ENCODE data around the gene GPR132. TPM values are rescaled to one million over a fixed set of nuclear protein-coding genes. Genes with fewer than 3 reads are reported as not detected.
A peak's percentile ranks its signal among the peaks of the same experiment; 100 is the strongest.

Gene GPR132
- total and polyA plus RNA-seq, 10 of the 15 experiments (the other 5 are each of a cell fraction or from before 2014, with no cell fraction given), result 1.9 to 49.3 (median 20.4) TPM

DNA sequence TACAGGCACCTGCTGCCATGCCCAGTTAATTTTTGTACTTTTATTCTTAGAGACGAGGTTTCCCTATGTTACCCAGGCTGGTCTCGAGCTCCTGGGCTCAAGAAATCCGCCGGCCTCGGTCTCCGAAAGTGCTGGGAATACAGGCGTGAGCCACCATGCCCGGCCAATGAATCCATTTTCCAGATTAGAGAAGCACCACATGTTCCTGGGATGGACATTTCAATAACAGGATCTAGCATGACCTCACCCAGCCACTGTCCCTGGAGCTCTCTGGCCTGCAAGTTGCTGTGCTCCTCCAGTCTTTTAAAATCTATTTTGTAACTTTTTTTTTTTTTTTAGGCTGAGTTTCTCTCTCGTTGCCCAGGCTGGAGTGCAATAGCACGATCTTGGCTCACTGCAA is 2.2 kb downstream of the GPR132 start:
- TF ChIP-seq IKZF1 (conservative IDR thresholded peaks at IDR 0.05), result no peak
- TF ChIP-seq TAF1 (IDR thresholded peaks at IDR 0.05; ENCODE audit: borderline replicate concordance, low read depth, low read length), result no peak
- TF ChIP-seq NBN (IDR thresholded peaks at IDR 0.05), result no peak
- no peak for TF ChIP-seq FOXK2 (IDR thresholded peaks at IDR 0.05)
- TF ChIP-seq SIX5 (IDR thresholded peaks at IDR 0.05; ENCODE audit: low read depth, low read length, severe bottlenecking), result no peak
- TF ChIP-seq NR2F1 (conservative IDR thresholded peaks at IDR 0.05), result no peak
- TF ChIP-seq, protein P1, sequence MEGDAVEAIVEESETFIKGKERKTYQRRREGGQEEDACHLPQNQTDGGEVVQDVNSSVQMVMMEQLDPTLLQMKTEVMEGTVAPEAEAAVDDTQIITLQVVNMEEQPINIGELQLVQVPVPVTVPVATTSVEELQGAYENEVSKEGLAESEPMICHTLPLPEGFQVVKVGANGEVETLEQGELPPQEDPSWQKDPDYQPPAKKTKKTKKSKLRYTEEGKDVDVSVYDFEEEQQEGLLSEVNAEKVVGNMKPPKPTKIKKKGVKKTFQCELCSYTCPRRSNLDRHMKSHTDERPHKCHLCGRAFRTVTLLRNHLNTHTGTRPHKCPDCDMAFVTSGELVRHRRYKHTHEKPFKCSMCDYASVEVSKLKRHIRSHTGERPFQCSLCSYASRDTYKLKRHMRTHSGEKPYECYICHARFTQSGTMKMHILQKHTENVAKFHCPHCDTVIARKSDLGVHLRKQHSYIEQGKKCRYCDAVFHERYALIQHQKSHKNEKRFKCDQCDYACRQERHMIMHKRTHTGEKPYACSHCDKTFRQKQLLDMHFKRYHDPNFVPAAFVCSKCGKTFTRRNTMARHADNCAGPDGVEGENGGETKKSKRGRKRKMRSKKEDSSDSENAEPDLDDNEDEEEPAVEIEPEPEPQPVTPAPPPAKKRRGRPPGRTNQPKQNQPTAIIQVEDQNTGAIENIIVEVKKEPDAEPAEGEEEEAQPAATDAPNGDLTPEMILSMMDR (IDR thresholded peaks at IDR 0.05 in 2 of 3, conservative IDR thresholded peaks at IDR 0.05 in 1 of 3; ENCODE audit: control insufficient read depth in 2 of 3, extremely low read depth in 1 of 3, insufficient read depth in 1 of 3, low read depth in 3 of 3, low read length in 3 of 3), result no peak
- no peak for TF ChIP-seq SPI1 (IDR thresholded peaks at IDR 0.05; ENCODE audit: borderline replicate concordance, insufficient read depth, low read depth, low read length)
- TF ChIP-seq RAD21 (IDR thresholded peaks at IDR 0.05; ENCODE audit: insufficient read depth, low read depth, low read length), result no peak
- no peak for TF ChIP-seq ETV6 (conservative IDR thresholded peaks at IDR 0.05 in 1 of 2, IDR thresholded peaks at IDR 0.05 in 1 of 2; ENCODE audit: borderline replicate concordance in 1 of 2, low read depth in 1 of 2)
- no peaks in the 10 kb centered on the region for H3K9me3 ChIP-seq (replicated peaks; ENCODE audit: control insufficient read depth, insufficient read depth, low read length)
- ChIA-PET RAD21 (ENCODE audit: unreplicated experiment) (interaction anchor here (0.8 to 5.3 kb wide), 7 partner anchors 10 to 140 kb away, joined by 3 to 27 read pairs (median 6); partner anchors contain the start of gene CDCA4), POLR2A (interaction anchor here (0.6 to 3.1 kb wide), 9 partner anchors 9 to 1705 kb away, joined by 3 to 16 read pairs (median 4); partner anchors contain the start of gene CDCA4), CTCF (interaction anchor here (0.7 to 11.9 kb wide), 6 partner anchors 8 to 251 kb away, joined by 3 to 114 read pairs (median 6); partner anchors contain the start of gene PACS2), SMC1A (ENCODE audit: uncharacterized antibody, unreplicated experiment) (interaction anchor here (0.8 to 7.8 kb wide), 4 partner anchors 12 to 37 kb away, joined by 3 to 47 read pairs (median 14); no protein-coding TSS in a partner anchor)
- H3K4me1 ChIP-seq (ENCODE audit: control insufficient read depth, insufficient read depth, low read length), result peaks cover 58% of the 10 kb centered on the region
- FAIRE-seq (no peak), ATAC-seq (no peak), DNase-seq (ENCODE audit: low read depth, low spot score) (no peak)
- WGBS (ENCODE audit: insufficient coverage, insufficient replicate concordance, low lambda C conversion rate, missing lambda C conversion rate), result 0% methylated on average over 10 of the region's 10 CpGs
- no TSS peak for BruUV-seq (replicated peaks)
- H3K36me3 ChIP-seq (ENCODE audit: control insufficient read depth in 2 of 2, insufficient read depth in 2 of 2, low read length in 1 of 2), result peaks cover 1 to 9% of the 10 kb centered on the region in 2 experiments; a peak in 3 of 4 replicates
- peaks cover 14% of the 10 kb centered on the region for H4K20me1 ChIP-seq (ENCODE audit: control insufficient read depth, insufficient read depth)
- H3K9ac ChIP-seq (ENCODE audit: control insufficient read depth, insufficient read depth, low read length), result peak overlapping the region; percentile 84
- H3K27me3 ChIP-seq (replicated peaks in 1 of 2; ENCODE audit: control insufficient read depth in 2 of 2, insufficient read depth in 2 of 2, low read length in 1 of 2), result no peaks in the 10 kb centered on the region
- H2AFZ ChIP-seq (ENCODE audit: control insufficient read depth, low read depth, low read length), result no peak overlapping the region
- in situ Hi-C loops (cut with MboI) (no loop called here), intact Hi-C loops (cut with micrococcal nuclease; ENCODE audit: unreplicated experiment) (loop anchor here (10.0 kb wide), 1 partner anchor 422 kb away; the partner anchor contains the start of gene CRIP1)
- H3K4me2 ChIP-seq (ENCODE audit: control insufficient read depth, insufficient read depth), result peak overlapping the region; percentile 100
- peaks cover 91% of the 10 kb centered on the region for H3K79me2 ChIP-seq (ENCODE audit: control insufficient read depth, insufficient read depth, low read length)
- peak overlapping the region; percentile 64 for H3K4me3 ChIP-seq
- peak overlapping the region; percentile 93 for H3K27ac ChIP-seq (ENCODE audit: control insufficient read depth, insufficient read depth)
